ENCODE measurements around the gene CDH15.

GRCh38 chr16:89224665-89225064 is 53.1 kb downstream of the CDH15 start:
- TF ChIP-seq POLR2A (IDR thresholded peaks at IDR 0.05) (no peak), CTCF (IDR thresholded peaks at IDR 0.05) (no peak)
